HG02571 (cell line): ENCODE results near the gene DCAF10.
"Not testable (repeated sequence)": the region's sequence is repeated elsewhere in the genome, so short reads cannot be mapped to it uniquely, and the experiment has no call there.

Source experiments
- ATAC-seq: cut with Tn5 transposase; IDR thresholded peaks from one replicate; pipeline ENCODE4 v1.9.1; 2021; ENCODE audit warnings: mild to moderate bottlenecking, moderate library complexity; ENCODE audit not compliant: unreplicated experiment

Gene DCAF10

GRCh38 chr9:37790096-37790495 is 10.5 kb upstream of the DCAF10 start:
- ATAC-seq = no peak

DNA sequence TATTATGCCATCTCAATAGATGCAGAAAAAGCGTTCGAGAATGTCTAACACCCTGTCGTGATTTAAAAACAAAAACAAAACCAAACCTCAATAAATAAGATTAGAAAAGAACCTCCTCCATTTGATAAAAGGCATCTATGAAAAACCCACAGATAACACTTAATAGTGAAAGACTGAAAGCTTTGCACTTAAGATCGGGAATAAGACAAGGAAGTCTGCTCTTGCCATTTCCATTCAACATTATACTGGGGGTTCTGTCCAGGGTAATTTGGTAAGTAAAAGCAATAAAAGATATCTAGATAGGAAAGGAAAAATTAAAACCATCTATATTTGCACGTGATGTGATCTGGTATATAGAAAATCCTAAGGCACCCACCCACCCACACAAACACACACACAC is 8.5 kb upstream of the DCAF10 start:
- ATAC-seq = no peak

GRCh38 chr9:37796232-37796631 is 4.4 kb upstream of the DCAF10 start:
- ATAC-seq = no peak

DNA sequence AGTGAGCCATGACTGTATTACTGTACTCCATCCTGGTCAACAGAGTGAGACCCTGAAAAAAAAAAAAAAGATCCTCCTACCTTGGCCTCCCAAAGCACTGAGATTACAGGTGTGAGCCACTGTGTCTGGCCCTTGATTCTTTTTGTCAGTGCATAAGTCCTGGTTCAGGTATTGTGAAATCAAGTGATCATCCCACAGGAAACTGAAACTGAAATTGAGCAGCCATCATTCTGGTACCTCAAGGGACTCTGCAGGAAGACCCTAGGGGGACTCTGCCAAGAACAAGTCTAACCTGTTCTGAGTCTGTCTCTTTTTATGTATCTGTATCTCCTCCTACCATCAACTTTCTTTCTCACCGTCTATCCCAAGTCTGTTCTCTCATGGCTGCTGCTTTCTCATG is 1.9 kb upstream of the DCAF10 start:
- no peak for ATAC-seq

GRCh38 chr9:37801287-37801850 is 772 bp downstream of the DCAF10 start:
- ATAC-seq = peak; percentile 42

DNA sequence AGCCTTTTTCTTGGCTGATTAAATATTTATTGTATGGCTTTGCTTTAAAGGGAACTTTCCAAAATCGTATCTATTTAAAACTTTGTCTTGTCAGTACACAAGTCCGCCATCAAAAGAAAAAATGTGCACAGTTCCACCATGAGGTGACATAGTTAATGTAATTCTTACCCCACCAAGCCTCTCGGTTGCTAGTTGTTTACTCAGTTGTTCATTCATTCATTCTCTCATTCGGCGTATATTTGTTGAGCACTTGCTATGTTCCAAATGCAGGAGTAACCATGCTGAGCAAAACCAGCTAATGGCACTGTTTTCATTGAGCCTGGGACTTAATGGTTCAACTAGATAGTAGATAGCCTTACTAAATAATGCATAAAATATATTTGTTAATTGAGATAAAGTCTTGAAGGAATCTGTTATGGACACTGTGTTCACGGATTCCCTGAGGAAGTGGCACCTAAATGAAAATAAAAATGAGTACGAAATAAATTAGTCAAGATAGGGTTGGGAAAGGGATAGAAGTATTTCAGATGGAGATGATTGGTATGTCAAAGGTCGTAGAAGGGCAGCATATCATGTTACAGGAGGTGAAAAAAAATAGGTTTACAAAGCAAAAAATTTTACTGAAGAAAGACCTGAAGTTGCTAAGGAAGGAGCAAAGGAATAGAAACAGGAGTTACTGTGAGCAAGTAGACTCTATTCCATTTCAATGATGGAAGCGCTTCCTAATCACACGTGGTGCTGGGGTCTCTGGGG is 1.5 kb downstream of the DCAF10 start:
- no peak for ATAC-seq

DNA sequence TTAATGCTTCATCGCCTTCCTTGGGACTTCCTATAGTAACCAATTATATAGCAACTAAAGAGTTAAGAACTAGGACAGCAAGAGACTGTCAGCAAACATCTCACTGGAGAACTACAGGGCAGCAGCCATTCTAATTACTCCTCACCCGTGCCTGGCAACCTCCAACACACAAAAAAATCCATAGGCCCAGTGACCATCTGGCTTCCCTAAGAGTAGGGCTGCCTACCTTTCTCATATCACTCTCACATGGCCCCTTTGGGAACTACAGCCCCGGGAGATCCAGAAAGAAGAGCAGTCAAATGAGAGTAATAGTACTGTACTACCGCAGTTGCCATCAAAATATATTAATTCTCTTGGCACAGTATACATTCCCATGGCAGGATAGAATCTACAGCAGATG is 5.7 kb downstream of the DCAF10 start:
- ATAC-seq = no peak

DNA sequence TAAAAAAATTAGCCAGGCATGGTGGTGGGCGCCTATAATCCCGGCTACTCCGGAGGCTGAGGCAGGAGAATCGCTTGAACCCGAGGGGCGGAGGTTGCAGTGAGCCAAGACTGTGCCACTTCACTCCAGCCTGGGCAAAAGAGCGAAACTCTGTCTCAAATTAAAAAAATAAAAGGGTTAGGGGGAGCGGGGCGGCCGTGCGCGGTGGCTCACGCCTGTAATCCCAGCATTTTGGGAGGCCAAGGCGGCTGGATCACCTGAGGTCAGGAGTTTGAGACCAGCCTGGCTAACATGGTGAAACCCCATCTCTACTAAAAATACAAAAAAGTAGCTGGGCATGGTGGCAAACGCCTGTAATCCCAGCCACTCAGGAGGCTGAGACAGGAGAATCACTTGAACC is 9.1 kb downstream of the DCAF10 start:
- not testable (repeated sequence) for ATAC-seq

- no peak for ATAC-seq
Observed at GRCh38 chr9:37811906-37812476, 11.4 kb downstream of the DCAF10 start.

GRCh38 chr9:37812773-37813379 is 12.3 kb downstream of the DCAF10 start:
- ATAC-seq = no peak

GRCh38 chr9:37818849-37819248 is 18.3 kb downstream of the DCAF10 start:
- ATAC-seq = no peak

- ATAC-seq = peak; percentile 62
Observed at GRCh38 chr9:37820142-37820541, 19.5 kb downstream of the DCAF10 start.

GRCh38 chr9:37825174-37825573 is 24.6 kb downstream of the DCAF10 start:
- ATAC-seq = not testable (repeated sequence)

DNA sequence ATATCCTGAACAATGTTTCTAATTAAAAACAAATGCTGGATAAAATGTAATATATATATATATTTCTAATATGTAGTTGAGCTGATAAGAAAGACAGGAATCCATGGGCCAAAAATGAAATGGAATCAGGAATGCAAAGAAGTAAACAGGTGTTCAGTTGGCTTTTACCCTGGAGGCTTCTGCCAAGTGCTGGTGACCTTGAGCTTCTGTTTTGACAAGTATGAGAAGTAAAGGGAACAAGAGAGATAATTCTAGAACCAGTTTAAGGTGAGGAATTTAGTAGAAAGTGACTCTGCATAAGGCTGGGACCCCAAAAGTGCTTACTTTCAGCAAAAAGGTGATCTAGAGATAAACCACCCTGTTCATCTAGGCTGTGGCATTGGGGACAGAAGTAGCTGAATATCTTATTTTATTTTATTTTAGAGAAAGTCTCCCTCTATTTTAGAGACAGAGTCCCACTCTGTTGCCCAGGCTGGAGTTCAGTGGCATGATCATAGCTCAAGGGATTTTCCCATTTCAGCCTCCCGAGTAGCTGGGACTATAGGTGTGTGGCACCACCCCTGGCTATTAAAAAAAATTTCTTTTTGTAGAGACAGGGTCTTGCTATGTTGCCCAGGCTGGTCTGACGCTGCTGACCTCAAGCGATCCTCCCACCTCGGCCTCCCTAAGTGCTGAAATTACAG is 27.0 kb downstream of the DCAF10 start:
- no peak for ATAC-seq

- ATAC-seq = no peak
Observed at GRCh38 chr9:37835821-37836220, 35.2 kb downstream of the DCAF10 start.

DNA sequence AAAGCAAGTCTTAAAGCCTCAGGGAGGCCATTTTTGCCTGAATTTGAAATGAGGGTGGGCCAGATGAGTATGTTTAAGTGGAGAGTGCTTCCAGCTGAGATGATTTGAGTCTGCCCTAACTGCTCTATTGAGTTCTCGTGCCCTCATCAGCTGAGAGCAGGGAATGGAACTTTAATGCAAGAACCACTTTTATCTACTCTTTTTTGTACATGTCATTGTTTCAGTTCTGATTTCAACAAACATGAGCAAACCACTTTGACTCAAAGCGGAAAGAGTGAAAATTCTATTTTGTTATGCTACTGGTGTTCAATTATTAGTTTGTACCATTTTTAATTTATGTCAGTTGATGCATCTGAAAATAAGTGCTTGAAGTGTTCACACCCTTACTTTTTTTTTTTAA is 35.8 kb downstream of the DCAF10 start:
- ATAC-seq = peak; percentile 79

- no peak for ATAC-seq
Observed at GRCh38 chr9:37839496-37840461, 39.2 kb downstream of the DCAF10 start.

DNA sequence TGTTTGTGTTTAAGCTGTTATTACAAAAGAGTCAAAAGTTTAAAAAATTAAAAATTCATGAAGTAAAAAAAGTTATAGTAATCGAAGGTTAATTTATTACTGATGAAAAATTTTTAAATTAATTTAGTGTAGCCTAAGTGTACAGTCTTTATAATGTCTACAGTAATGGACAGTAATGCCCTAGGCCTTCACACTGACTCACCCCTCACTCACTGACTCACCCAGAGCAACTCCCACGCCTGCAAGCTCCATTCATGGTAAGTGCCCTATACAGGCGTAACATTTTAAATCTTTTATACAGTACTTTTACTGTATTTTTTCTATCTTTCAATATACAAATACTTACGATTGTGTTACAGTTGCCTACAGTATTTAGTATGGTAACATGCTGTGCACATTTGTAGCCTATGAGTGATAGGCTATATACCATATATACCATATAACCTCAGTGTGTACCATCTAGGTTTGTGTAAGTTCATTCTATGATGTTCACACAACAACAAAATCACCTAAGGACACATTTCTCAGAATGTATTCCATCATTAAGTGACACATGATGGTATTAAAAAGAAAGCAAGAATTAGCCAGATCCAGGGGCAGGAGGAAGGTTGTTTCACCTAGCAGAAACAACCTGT is 40.1 kb downstream of the DCAF10 start:
- no peak for ATAC-seq

GRCh38 chr9:37852222-37852621 is 51.6 kb downstream of the DCAF10 start:
- ATAC-seq = no peak

DNA sequence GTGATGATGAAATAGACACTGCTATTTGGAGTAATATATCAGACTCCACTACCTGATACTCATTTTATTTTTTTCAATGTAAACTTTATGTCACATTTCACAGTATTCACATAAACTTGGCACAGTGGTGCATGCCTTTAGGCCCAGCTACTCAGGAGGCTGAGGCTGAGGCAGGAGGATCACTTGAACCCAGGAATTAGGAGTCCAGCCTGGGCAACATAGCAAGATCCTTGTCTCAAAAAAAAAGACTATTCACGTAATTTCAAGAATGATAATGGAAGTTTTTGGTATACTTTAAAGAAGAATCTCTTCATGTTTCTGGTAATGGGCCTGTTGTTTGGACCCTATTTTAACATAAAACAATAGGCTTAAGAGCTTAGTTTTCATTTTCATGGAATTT is 56.0 kb downstream of the DCAF10 start:
- no peak for ATAC-seq
